HepG2 (cell line): ENCODE results near the gene ZNF446. TPM values are rescaled to one million over a fixed set of nuclear protein-coding genes. Genes with fewer than 3 reads are reported as not detected.

Experiments
- ATAC-seq: fragments of 200-7000 bp; cut with Tn5 transposase; 3 replicates; pipeline ENCODE4 v1.9.1; 2020; ENCODE audit warnings: mild to moderate bottlenecking, moderate library complexity
- BruUV-seq: library from RNA; stranded (reverse); fragments of 400-500 nt; replicated peaks from 2 replicates; lab custom pipeline; 2021; lab: Mats Ljungman, UMichigan
- CTCF ChIA-PET: fragments of 300-600 bp; formaldehyde crosslinking; extraction: SDS; loops from one replicate; lab custom pipeline; 2021; ENCODE audit warnings: low total read pairs, inconsistent platforms, low intra/inter-chr PET ratio; lab: Yijun Ruan, JAX
- POLR2A ChIA-PET: fragments of 350-600 bp; sonication (Branson Sonifier 250); formaldehyde crosslinking; loops from one replicate; lab custom pipeline; 2020; ENCODE audit warnings: antibody characterized with exemption, inconsistent platforms; lab: Yijun Ruan, JAX
- DNase-seq: peaks from one replicate; pipeline ENCODE4 v3.0.0-alpha.2; 2015; ENCODE audit warnings: low spot score
- FAIRE-seq: peaks from 3 replicates; lab custom pipeline; 2011; peaks lifted over from hg19 to GRCh38; lab: Jason Lieb, UNC
- H2AFZ ChIP-seq: one replicate; pipeline ENCODE4 v1.6.1; 2011; ENCODE audit warnings: low read length, inconsistent platforms
- H3K27ac ChIP-seq: fragments of 300-600 bp; 3 replicates; pipeline ENCODE4 v1.8.0; 2011; ENCODE audit warnings: mixed run types, mild to moderate bottlenecking, mixed read lengths, low read length, inconsistent platforms; ENCODE audit not compliant: insufficient read depth; ENCODE audit errors: extremely low read length
- H3K27me3 ChIP-seq, 2 experiments: fragments of 200-600 bp in 1 of 2; 2 replicates in 1 of 2; 3 replicates in 1 of 2; pipeline versions ENCODE4 v1.6.0 to v1.8.0; 2011; ENCODE audit warnings: low read length in 2 of 2, mild to moderate bottlenecking in 2 of 2, moderate library complexity in 2 of 2, inconsistent platforms in 1 of 2; ENCODE audit not compliant: insufficient read depth in 2 of 2, control insufficient read depth in 1 of 2
- H3K36me3 ChIP-seq, 2 experiments: fragments of 200-600 bp in 1 of 2; replicated peaks in 1 of 2; 2 replicates in 1 of 2; 3 replicates in 1 of 2; pipeline versions ENCODE4 v1.5.1 to v1.8.0; 2011; ENCODE audit warnings: low read length in 2 of 2, inconsistent platforms in 1 of 2; ENCODE audit not compliant: insufficient read depth in 2 of 2, control insufficient read depth in 1 of 2
- H3K4me1 ChIP-seq: 2 replicates; pipeline ENCODE4 v1.5.1; 2012; ENCODE audit warnings: low read length, inconsistent platforms; ENCODE audit not compliant: insufficient read depth
- H3K4me2 ChIP-seq: 2 replicates; pipeline ENCODE4 v1.6.0; 2011; ENCODE audit warnings: low read depth, low read length, inconsistent platforms
- H3K4me3 ChIP-seq, 3 experiments: fragments of 200-600 bp in 1 of 3; sonication (generic), shearing (Covaris generic) in 1 of 3; replicated peaks in 1 of 3; 2 replicates each; pipeline ENCODE4 v1.5.1; 2011 to 2016; ENCODE audit warnings: low read length in 3 of 3, inconsistent platforms in 2 of 3, low read depth in 2 of 3, mild to moderate bottlenecking in 2 of 3, control low read depth in 1 of 3, mixed read lengths in 1 of 3; ENCODE audit not compliant: insufficient read depth in 1 of 3
- H3K79me2 ChIP-seq: one replicate; pipeline ENCODE4 v1.6.1; 2011; ENCODE audit warnings: low read length, inconsistent platforms; ENCODE audit not compliant: insufficient read depth
- H3K9ac ChIP-seq: 2 replicates; pipeline ENCODE4 v1.6.0; 2011; ENCODE audit warnings: mild to moderate bottlenecking, low read depth, low read length, inconsistent platforms; ENCODE audit not compliant: insufficient read depth
- H3K9me3 ChIP-seq: 2 replicates; pipeline ENCODE4 v1.5.1; 2012; ENCODE audit warnings: mild to moderate bottlenecking, low read length
- H4K20me1 ChIP-seq: 2 replicates; pipeline ENCODE4 v1.6.0; 2011; ENCODE audit warnings: inconsistent platforms, mild to moderate bottlenecking, low read length, moderate library complexity; ENCODE audit not compliant: insufficient read depth
- ATF6 ChIP-seq: sonication (generic); formaldehyde crosslinking; conservative IDR thresholded peaks from 2 replicates; pipeline ENCODE4 v1.4.0; 2020; ENCODE audit warnings: missing genetic modification reagents
- BATF2 ChIP-seq: sonication (generic); formaldehyde crosslinking; IDR thresholded peaks from 2 replicates; pipeline ENCODE4 v1.8.0; 2022; ENCODE audit warnings: mild to moderate bottlenecking, missing genetic modification reagents, moderate library complexity
- DMTF1 ChIP-seq: sonication (generic); formaldehyde crosslinking; IDR thresholded peaks from 2 replicates; pipeline ENCODE4 v1.4.0; 2020; ENCODE audit warnings: mild to moderate bottlenecking, missing genetic modification reagents
- ETV5 ChIP-seq: IDR thresholded peaks from 2 replicates; pipeline ENCODE4 v1.6.1; 2018; ENCODE audit warnings: missing biosample characterization, missing genetic modification reagents, inconsistent platforms, borderline replicate concordance
- JUND ChIP-seq: sonication (generic); formaldehyde crosslinking; IDR thresholded peaks from 2 replicates; pipeline ENCODE4 v1.8.0; 2022; ENCODE audit warnings: mild to moderate bottlenecking, missing genetic modification reagents
- KAT8 ChIP-seq: IDR thresholded peaks from 2 replicates; pipeline ENCODE4 v1.6.1; 2016; ENCODE audit warnings: missing genetic modification reagents, missing compliant biosample characterization
- NR1H2 ChIP-seq: sonication (generic); formaldehyde crosslinking; IDR thresholded peaks from 2 replicates; pipeline ENCODE4 v1.8.1; 2022; ENCODE audit warnings: low read depth, missing genetic modification reagents, borderline replicate concordance
- SRSF4 ChIP-seq: fragments of 200-400 bp; formaldehyde crosslinking; IDR thresholded peaks from one replicate; pipeline ENCODE4 v1.6.1; 2018; ENCODE audit warnings: mild to moderate bottlenecking, low read depth, low read length, moderate library complexity; ENCODE audit not compliant: poor library complexity, severe bottlenecking
- ZBED4 ChIP-seq: sonication (generic); formaldehyde crosslinking; IDR thresholded peaks from 2 replicates; pipeline ENCODE4 v1.4.0; 2020; ENCODE audit warnings: missing genetic modification reagents, borderline replicate concordance
- ZNF160 ChIP-seq: sonication (generic); formaldehyde crosslinking; IDR thresholded peaks from 2 replicates; pipeline ENCODE4 v1.8.0; 2022; ENCODE audit warnings: mild to moderate bottlenecking, inconsistent platforms, missing genetic modification reagents
- ZNF768 ChIP-seq: sonication (generic); formaldehyde crosslinking; IDR thresholded peaks from 2 replicates; pipeline ENCODE4 v1.4.0; 2020; ENCODE audit warnings: missing genetic modification reagents
- ZNF839 ChIP-seq: sonication (generic); formaldehyde crosslinking; IDR thresholded peaks from 2 replicates; pipeline ENCODE4 v1.4.0; 2020; ENCODE audit warnings: missing genetic modification reagents, mild to moderate bottlenecking, borderline replicate concordance
- WGBS: methylation state at CpG from one replicate; pipeline ENCODE4 v1.1.6; 2017; ENCODE audit warnings: low lambda C conversion rate; 5-methylcytosine and 5-hydroxymethylcytosine counted together
- in situ Hi-C: cut with HindIII; loops from 2 replicates; pipeline ENCODE4 v1.10.0; 2017; ENCODE audit warnings: low pct_unique_long_range_greater_than_20kb; ENCODE audit not compliant: extremely low pct_ligation_motif_present
- intact Hi-C: fragments of 100-400 bp; cut with micrococcal nuclease; formaldehyde crosslinking; loops from one replicate; pipeline ENCODE4 v1.10.0; 2022; ENCODE audit not compliant: unreplicated experiment
- polyA plus RNA-seq, 8 experiments: library from polyadenylated mRNA; depleted of rRNA in 3 of 8; stranded (reverse) in 7 of 8; unstranded in 1 of 8; fragments of >200 nt; fragmentation: Illumina TruSeq in 4 of 8; extraction: Trizol in 4 of 8; gene quantifications; 2 replicates each; pipeline versions ENCODE4 v1.2.1 to v1.2.3, GENCODE V29; 2011 to 2016; ENCODE audit warnings: low read depth in 4 of 8, missing spikeins in 1 of 8, mixed read lengths in 1 of 8; ENCODE audit not compliant: insufficient read depth in 1 of 8
- total RNA-seq, 5 experiments: library from RNA; depleted of rRNA; stranded (reverse); fragments of >200 nt; fragmentation: Illumina TruSeq; extraction: Trizol; gene quantifications; 2 replicates each; pipeline ENCODE4 v1.2.3, GENCODE V29; 2016; ENCODE audit warnings: low read depth in 1 of 5

Gene ZNF446
- total and polyA plus RNA-seq, 2 of the 13 experiments (the other 11 are each of a cell fraction or from before 2014, with no cell fraction given): 3.0 to 3.6 TPM

GRCh38 chr19:58497634-58498170 lies 21.6 kb downstream of the ZNF446 start (continued):
- no peak for TF ChIP-seq ETV5 (CRISPR knock-in tag)
- no peak for TF ChIP-seq SRSF4
- no peak for TF ChIP-seq DMTF1 (CRISPR knock-in tag)
- TF ChIP-seq KAT8 (CRISPR knock-in tag): no peak
- no peak for TF ChIP-seq NR1H2
- TF ChIP-seq JUND: no peak

GRCh38 chr19:58498316-58499020 lies 22.3 kb downstream of the ZNF446 start:
- Histone ChIP-seq H3K27me3 (no peaks in the 10 kb centered on the region; a peak in 1 of 5 replicates), H3K79me2 (peaks cover 17% of the 10 kb centered on the region), H3K4me2 (peak overlapping the region; percentile 81), H4K20me1 (no peaks in the 10 kb centered on the region), H3K4me3 (peak overlapping the region; percentile 58 to 87 (median 74)), H3K9me3 (no peaks in the 10 kb centered on the region), H3K9ac (peak overlapping the region; percentile 70), H3K27ac (peak overlapping the region; percentile 46), H3K36me3 (no peaks in the 10 kb centered on the region), H3K4me1 (peaks cover 37% of the 10 kb centered on the region), H2AFZ (no peak overlapping the region)
- DNase-seq (no peak), FAIRE-seq (no peak), ATAC-seq (peak; percentile 16)
- POLR2A ChIA-PET: interaction anchor here (1.2 to 3.6 kb wide), 5 partner anchors 13 to 136 kb away, joined by 3 to 44 read pairs (median 6); partner anchors contain the start of genes RPS5, SLC27A5, ZBTB45 and ZNF497
- CTCF ChIA-PET: no interaction called here
- TSS peak; percentile 79 for BruUV-seq
- intact Hi-C loops: loop anchor here (2.0 kb wide), 1 partner anchor 20 kb away; the partner anchor contains the start of gene ZBTB45
- in situ Hi-C loops: no loop called here
- 43% methylated on average over 11 of the region's 22 CpGs for WGBS
- TF ChIP-seq ZNF839 (0 out of 2 replicates have a peak, but pooled peaks have one; percentile 57), ZNF768 (CRISPR knock-in tag) (peak; percentile 82; the same call in 1 of the 2 replicates), ZNF160 (CRISPR knock-in tag) (peak; percentile 9; the same call in 1 of the 2 replicates), ATF6 (no peak), BATF2 (0 out of 2 replicates have a peak, but pooled peaks have one; percentile 6), ZBED4 (CRISPR knock-in tag) (no peak)
